ENCODE measurements around the gene CORT.

DNA sequence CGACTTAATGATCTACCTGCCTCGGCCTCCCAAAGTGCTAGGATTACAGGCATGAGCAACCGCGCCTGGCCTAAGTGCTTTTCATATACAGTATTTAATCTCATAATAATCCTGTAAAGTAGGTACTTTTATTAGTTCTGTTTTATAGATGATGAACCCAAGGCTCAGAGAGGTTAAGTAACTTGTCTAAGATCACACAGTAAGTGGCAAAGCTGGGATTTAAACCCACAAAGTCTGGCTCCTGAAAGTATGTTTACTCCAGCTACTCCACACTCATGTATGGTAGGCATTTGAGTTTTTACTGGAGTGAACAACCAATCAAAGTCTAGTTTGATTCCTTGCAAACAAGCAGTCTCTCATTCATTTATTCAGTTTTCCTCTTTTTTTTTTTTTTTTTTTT is 20.2 kb downstream of the CORT start:
- TF ChIP-seq, protein P1, sequence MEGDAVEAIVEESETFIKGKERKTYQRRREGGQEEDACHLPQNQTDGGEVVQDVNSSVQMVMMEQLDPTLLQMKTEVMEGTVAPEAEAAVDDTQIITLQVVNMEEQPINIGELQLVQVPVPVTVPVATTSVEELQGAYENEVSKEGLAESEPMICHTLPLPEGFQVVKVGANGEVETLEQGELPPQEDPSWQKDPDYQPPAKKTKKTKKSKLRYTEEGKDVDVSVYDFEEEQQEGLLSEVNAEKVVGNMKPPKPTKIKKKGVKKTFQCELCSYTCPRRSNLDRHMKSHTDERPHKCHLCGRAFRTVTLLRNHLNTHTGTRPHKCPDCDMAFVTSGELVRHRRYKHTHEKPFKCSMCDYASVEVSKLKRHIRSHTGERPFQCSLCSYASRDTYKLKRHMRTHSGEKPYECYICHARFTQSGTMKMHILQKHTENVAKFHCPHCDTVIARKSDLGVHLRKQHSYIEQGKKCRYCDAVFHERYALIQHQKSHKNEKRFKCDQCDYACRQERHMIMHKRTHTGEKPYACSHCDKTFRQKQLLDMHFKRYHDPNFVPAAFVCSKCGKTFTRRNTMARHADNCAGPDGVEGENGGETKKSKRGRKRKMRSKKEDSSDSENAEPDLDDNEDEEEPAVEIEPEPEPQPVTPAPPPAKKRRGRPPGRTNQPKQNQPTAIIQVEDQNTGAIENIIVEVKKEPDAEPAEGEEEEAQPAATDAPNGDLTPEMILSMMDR (IDR thresholded peaks at IDR 0.05), result no peak
- no peak for TF ChIP-seq POLR2A (IDR thresholded peaks at IDR 0.05)

Measured in Peyer's patch (tissue), 4 donors.